B cell (primary cell): ENCODE data around the gene ACP1. TPM values are rescaled to one million over a fixed set of nuclear protein-coding genes. Genes with fewer than 3 reads are reported as not detected.

Source experiments
- ATAC-seq: fragments of 200-7000 bp; cut with Tn5 transposase; one replicate; pipeline ENCODE4 v1.10.0; 2021; ENCODE audit warnings: low read depth, mild to moderate bottlenecking, moderate number of reproducible peaks, moderate library complexity
- CTCF ChIA-PET: fragments of 350-600 bp; sonication (Branson Sonifier 250); formaldehyde crosslinking; loops from one replicate; lab custom pipeline; 2021; ENCODE audit warnings: antibody characterized with exemption, inconsistent platforms; lab: Charles Lee
- POLR2A ChIA-PET: fragments of 350-600 bp; sonication (Branson Sonifier 250); formaldehyde crosslinking; loops from one replicate; lab custom pipeline; 2021; ENCODE audit warnings: antibody characterized with exemption; lab: Charles Lee
- DNase-seq: peaks from one replicate; pipeline ENCODE4 v3.0.0; 2013
- H2AFZ ChIP-seq: 2 replicates; pipeline ENCODE4 v1.6.1; 2012; ENCODE audit warnings: mild to moderate bottlenecking, low read depth, low read length; ENCODE audit not compliant: insufficient read depth, poor library complexity, severe bottlenecking
- H3K27ac ChIP-seq, 2 donors: 1 replicate in 1 of 2; 2 replicates in 1 of 2; pipeline ENCODE4 v1.5.1; 2012 to 2013; ENCODE audit warnings: low read length in 2 of 2, mild to moderate bottlenecking in 2 of 2, moderate library complexity in 1 of 2
- H3K27me3 ChIP-seq, 4 experiments: fragments of 200-600 bp in 1 of 4; sonication (generic) in 1 of 4; replicated peaks in 1 of 4; 1 replicate in 2 of 4; 2 replicates in 2 of 4; pipeline versions ENCODE4 v1.6.1 to v1.7.0; 2013 to 2016; ENCODE audit warnings: low read length in 3 of 4, mild to moderate bottlenecking in 2 of 4, mixed read lengths in 1 of 4, moderate library complexity in 1 of 4; ENCODE audit not compliant: insufficient read depth in 4 of 4, control insufficient read depth in 3 of 4; ENCODE audit errors: control extremely low read depth in 1 of 4
- H3K36me3 ChIP-seq, 2 experiments: replicated peaks in 1 of 2; 1 replicate in 1 of 2; 2 replicates in 1 of 2; pipeline versions ENCODE4 v1.6.1 to v1.7.1; 2013; ENCODE audit warnings: low read length in 1 of 2; ENCODE audit not compliant: insufficient read depth in 2 of 2, control insufficient read depth in 1 of 2; ENCODE audit errors: control extremely low read depth in 1 of 2, extremely low read depth in 1 of 2
- H3K4me1 ChIP-seq, 2 donors: fragments of 200-600 bp in 1 of 2; sonication (generic) in 1 of 2; 1 replicate in 1 of 2; 2 replicates in 1 of 2; pipeline versions ENCODE4 v1.5.1 to v1.6.1; 2013 to 2017; ENCODE audit warnings: low read length in 2 of 2; ENCODE audit not compliant: control insufficient read depth in 2 of 2, insufficient read depth in 2 of 2
- H3K4me2 ChIP-seq: replicated peaks from 2 replicates; pipeline ENCODE3; 2012; ENCODE audit warnings: mild to moderate bottlenecking, low read depth, low read length; ENCODE audit not compliant: poor library complexity, severe bottlenecking
- H3K4me3 ChIP-seq, 5 experiments: fragments of 200-600 bp in 1 of 5; sonication (generic) in 1 of 5; 1 replicate in 3 of 5; 2 replicates in 2 of 5; pipeline versions ENCODE4 v1.5.1 to v1.7.0; 2011 to 2016; ENCODE audit warnings: low read length in 4 of 5, mild to moderate bottlenecking in 4 of 5, low read depth in 2 of 5, control low read depth in 1 of 5, moderate library complexity in 1 of 5; ENCODE audit not compliant: insufficient read depth in 1 of 5; ENCODE audit errors: control extremely low read depth in 1 of 5, extremely low read depth in 1 of 5
- H3K79me2 ChIP-seq: fragments of 200-600 bp; sonication (generic); one replicate; pipeline ENCODE4 v1.6.0; 2016; ENCODE audit warnings: low read length; ENCODE audit not compliant: control insufficient read depth, insufficient read depth
- H3K9ac ChIP-seq: fragments of 200-600 bp; sonication (generic); 2 replicates; pipeline ENCODE4 v1.6.1; 2017; ENCODE audit warnings: mild to moderate bottlenecking, low read length, moderate library complexity
- H3K9me3 ChIP-seq, 3 donors: one replicate each; pipeline versions ENCODE4 v1.6.1 to v1.7.1; 2013; ENCODE audit warnings: low read length in 2 of 3; ENCODE audit not compliant: control insufficient read depth in 2 of 3, insufficient read depth in 1 of 3; ENCODE audit errors: control extremely low read depth in 1 of 3
- H4K20me1 ChIP-seq: 2 replicates; pipeline ENCODE4 v1.6.0; 2012; ENCODE audit warnings: mild to moderate bottlenecking, low read length; ENCODE audit not compliant: insufficient read depth, control insufficient read depth, poor library complexity, severe bottlenecking
- H3K27ac Mint-ChIP-seq: one replicate; pipeline ENCODE4 v1.8.0; 2021; ENCODE audit warnings: mixed read lengths
- H3K27me3 Mint-ChIP-seq: one replicate; pipeline ENCODE4 v1.8.0; 2021; ENCODE audit warnings: mixed read lengths
- H3K4me1 Mint-ChIP-seq: one replicate; pipeline ENCODE4 v1.8.0; 2021; ENCODE audit warnings: mixed read lengths
- H3K4me3 Mint-ChIP-seq: one replicate; pipeline ENCODE4 v1.8.0; 2021; ENCODE audit warnings: mixed read lengths
- H3K9me3 Mint-ChIP-seq: one replicate; pipeline ENCODE4 v1.8.0; 2022; ENCODE audit warnings: mixed read lengths; ENCODE audit not compliant: insufficient read depth
- EZH2 ChIP-seq: IDR thresholded peaks from 2 replicates; pipeline ENCODE4 v1.6.1; 2012; ENCODE audit warnings: borderline replicate concordance, low read depth, mild to moderate bottlenecking, moderate library complexity, low read length; ENCODE audit not compliant: insufficient read depth, poor library complexity, severe bottlenecking
- WGBS: methylation state at CpG from one replicate; pipeline ENCODE4 v1.1.5; 2013; ENCODE audit warnings: missing lambda C conversion rate; ENCODE audit not compliant: insufficient coverage; 5-methylcytosine and 5-hydroxymethylcytosine counted together
- intact Hi-C: fragments of 100-400 bp; cut with micrococcal nuclease; formaldehyde crosslinking; loops from one replicate; pipeline ENCODE4 v1.10.0; 2022
- polyA plus RNA-seq: library from polyadenylated mRNA; depleted of rRNA; stranded (reverse); fragments of >200 nt; gene quantifications from 2 replicates; pipeline ENCODE4 v1.2.3, GENCODE V29; 2012
- total RNA-seq, 2 donors: library from RNA; stranded (reverse); fragments of 120-200 nt in 1 of 2; gene quantifications; 1 replicate in 1 of 2; 2 replicates in 1 of 2; pipeline versions ENCODE4 v1.2.3 to v1.2.4, GENCODE V29; 2013 to 2022
- TF ChIP-seq, protein P1 (sequence below): fragments of 200-600 bp; IDR thresholded peaks from one replicate; pipeline ENCODE4 v1.8.0; 2022; ENCODE audit warnings: antibody characterized with exemption, mild to moderate bottlenecking

Gene ACP1
- total and polyA plus RNA-seq, 2 donors (not counting 1 experiment from before 2014, with no cell fraction given): 70.2 to 87.8 TPM

GRCh38 chr2:257842-258241 lies 6.9 kb upstream of the ACP1 start:
- Histone ChIP-seq H3K9me3 (peaks cover 0 to 2% (median 0%) of the 10 kb centered on the region in 3 donors), H3K4me1 (no peaks in the 10 kb centered on the region), H3K27ac (no peak overlapping the region), H3K4me2 (no peak overlapping the region), H3K36me3 (peaks cover 0 to 3% of the 10 kb centered on the region in 2 experiments), H3K4me3 (no peak overlapping the region), H2AFZ (no peak overlapping the region), H3K9ac (no peak overlapping the region), H3K79me2 (no peaks in the 10 kb centered on the region), H3K27me3 (no peaks in the 10 kb centered on the region), H4K20me1 (no peaks in the 10 kb centered on the region)
- ChIA-PET POLR2A (interaction anchor here (1.1 kb wide), 1 partner anchor 18 kb away, joined by 3 read pairs; no protein-coding TSS in a partner anchor), CTCF (interaction anchor here (1.7 kb wide), 1 partner anchor 11 kb away, joined by 6 read pairs; no protein-coding TSS in a partner anchor)
- no peak for ATAC-seq
- Mint-ChIP-seq H3K4me3 (no peak overlapping the region), H3K9me3 (peaks cover 2% of the 10 kb centered on the region), H3K4me1 (peaks cover 1% of the 10 kb centered on the region), H3K27me3 (no peaks in the 10 kb centered on the region), H3K27ac (no peak overlapping the region)
- intact Hi-C loops: no loop called here
- DNase-seq: no peak
- WGBS: 94% methylated on average over 2 of the region's 2 CpGs
- no peak for TF ChIP-seq EZH2
- TF ChIP-seq, protein P1, sequence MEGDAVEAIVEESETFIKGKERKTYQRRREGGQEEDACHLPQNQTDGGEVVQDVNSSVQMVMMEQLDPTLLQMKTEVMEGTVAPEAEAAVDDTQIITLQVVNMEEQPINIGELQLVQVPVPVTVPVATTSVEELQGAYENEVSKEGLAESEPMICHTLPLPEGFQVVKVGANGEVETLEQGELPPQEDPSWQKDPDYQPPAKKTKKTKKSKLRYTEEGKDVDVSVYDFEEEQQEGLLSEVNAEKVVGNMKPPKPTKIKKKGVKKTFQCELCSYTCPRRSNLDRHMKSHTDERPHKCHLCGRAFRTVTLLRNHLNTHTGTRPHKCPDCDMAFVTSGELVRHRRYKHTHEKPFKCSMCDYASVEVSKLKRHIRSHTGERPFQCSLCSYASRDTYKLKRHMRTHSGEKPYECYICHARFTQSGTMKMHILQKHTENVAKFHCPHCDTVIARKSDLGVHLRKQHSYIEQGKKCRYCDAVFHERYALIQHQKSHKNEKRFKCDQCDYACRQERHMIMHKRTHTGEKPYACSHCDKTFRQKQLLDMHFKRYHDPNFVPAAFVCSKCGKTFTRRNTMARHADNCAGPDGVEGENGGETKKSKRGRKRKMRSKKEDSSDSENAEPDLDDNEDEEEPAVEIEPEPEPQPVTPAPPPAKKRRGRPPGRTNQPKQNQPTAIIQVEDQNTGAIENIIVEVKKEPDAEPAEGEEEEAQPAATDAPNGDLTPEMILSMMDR: no peak

GRCh38 chr2:258933-259332 lies 5.8 kb upstream of the ACP1 start:
- Histone ChIP-seq H2AFZ (no peak overlapping the region), H3K27ac (no peak overlapping the region), H3K4me1 (peaks cover 7 to 10% of the 10 kb centered on the region in 2 donors), H3K4me2 (no peak overlapping the region), H4K20me1 (no peaks in the 10 kb centered on the region), H3K4me3 (no peak overlapping the region), H3K9me3 (peaks cover 0 to 2% (median 0%) of the 10 kb centered on the region in 3 donors), H3K36me3 (peaks cover 0 to 3% of the 10 kb centered on the region in 2 experiments), H3K9ac (no peak overlapping the region), H3K79me2 (no peaks in the 10 kb centered on the region), H3K27me3 (no peaks in the 10 kb centered on the region)
- H3K4me3 Mint-ChIP-seq: no peak overlapping the region
- ChIA-PET POLR2A (interaction anchor here (0.6 kb wide), 1 partner anchor 66 kb away, joined by 3 read pairs; no protein-coding TSS in a partner anchor), CTCF (interaction anchor here (1.7 kb wide), 1 partner anchor 12 kb away, joined by 9 read pairs; no protein-coding TSS in a partner anchor)
- no peak overlapping the region for H3K27ac Mint-ChIP-seq
- no peaks in the 10 kb centered on the region for H3K27me3 Mint-ChIP-seq
- ATAC-seq (no peak), DNase-seq (no peak)
- intact Hi-C loops: no loop called here
- no peak for TF ChIP-seq EZH2
- TF ChIP-seq, protein P1: no peak
- H3K9me3 Mint-ChIP-seq: peaks cover 2% of the 10 kb centered on the region
- peaks cover 7% of the 10 kb centered on the region for H3K4me1 Mint-ChIP-seq
- 84% methylated on average over 2 of the region's 3 CpGs for WGBS
